ENCODE results near the gene NR1D1. TPM values are rescaled to one million over a fixed set of nuclear protein-coding genes. Genes with fewer than 3 reads are reported as not detected.
A peak's percentile ranks its signal among the peaks of the same experiment; 100 is the strongest.

Gene NR1D1
- total RNA-seq, 1 donor from 2014 or later, result 10.8 TPM

DNA sequence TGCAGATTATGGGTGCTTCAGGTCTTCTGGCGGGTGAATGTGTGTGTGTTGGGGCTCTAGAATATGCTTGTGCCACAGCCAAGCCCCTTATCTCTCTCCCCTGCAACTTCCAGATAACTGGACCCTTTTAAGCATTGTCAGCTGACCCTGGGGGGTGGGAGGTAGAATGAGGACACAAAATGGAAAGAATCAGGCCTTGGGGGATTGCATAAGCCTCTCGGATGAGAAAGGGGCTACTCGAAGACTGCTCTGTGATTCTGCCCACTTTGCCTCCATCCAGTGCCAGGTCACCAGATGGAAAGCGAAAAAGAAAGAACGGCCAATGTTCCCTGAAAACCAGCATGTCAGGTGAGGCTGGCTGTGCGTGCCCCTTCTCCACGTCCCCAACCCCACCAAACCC lies 23.8 kb downstream of the NR1D1 start:
- DNase-seq (ENCODE audit: low read depth), result no peak

DNA sequence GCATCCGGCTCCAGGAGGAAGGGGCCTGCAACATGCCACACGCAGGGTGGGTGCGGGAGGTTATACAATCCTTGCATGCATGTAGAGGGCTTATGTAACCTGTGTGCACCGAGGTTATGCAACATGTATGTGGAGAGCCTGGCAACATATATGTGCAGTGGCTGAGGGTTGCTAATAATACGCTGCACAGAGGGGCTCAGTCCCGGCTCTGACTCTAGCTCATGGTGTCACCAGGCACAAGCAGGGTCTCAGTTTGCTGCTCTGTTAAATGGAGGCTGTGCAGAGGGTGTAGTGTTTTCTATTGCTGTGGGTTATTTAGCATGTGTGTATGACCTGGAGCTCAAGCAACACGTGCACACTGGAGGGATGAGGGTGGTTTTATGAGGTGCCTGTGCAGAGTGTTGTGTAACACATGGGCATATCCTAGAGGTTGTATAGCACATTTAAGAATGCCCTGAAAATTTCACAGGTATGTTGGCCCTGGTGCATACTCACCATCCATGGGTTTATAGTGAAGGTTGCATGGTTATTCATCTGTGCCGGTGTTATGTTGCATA lies 24.4 kb downstream of the NR1D1 start:
- DNase-seq (ENCODE audit: low read depth), result no peak

DNA sequence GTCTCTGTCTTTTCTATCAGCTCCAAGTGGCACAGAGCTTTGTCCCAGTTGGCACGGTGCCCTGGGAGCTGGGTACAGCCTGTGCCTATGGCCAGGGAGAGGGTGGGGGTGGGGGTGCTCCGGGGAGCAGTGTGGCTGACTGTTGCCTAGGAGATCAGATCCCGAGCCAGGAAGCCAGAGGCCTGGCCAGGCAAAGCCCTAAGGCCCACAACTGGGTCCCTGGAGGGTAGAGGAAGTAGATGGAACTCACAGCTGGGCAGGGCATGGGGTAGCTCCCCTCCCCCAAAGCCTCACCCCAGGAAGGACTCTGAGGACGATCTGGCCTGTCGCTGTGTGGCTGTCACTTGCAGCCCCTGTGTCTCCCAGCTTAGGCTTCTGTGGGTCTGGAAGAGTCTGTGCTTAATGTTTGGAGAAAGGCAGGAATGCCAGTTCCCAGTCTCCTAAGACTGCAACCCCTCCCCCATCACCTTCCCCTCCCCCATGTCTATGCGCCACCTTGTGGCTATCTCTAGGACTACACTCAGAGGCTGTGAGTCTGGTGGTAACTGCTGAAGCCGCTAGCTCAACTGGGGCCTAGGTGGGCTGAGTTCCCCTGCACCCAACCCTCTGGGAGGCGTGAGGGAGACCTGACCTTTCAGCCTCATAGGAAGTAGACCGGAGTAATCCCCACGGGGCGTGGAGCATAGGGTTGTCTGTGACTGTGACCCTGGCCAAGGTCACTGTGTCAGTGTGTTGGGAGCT lies 25.0 kb downstream of the NR1D1 start:
- DNase-seq (ENCODE audit: low read depth), result peak; percentile 84

DNA sequence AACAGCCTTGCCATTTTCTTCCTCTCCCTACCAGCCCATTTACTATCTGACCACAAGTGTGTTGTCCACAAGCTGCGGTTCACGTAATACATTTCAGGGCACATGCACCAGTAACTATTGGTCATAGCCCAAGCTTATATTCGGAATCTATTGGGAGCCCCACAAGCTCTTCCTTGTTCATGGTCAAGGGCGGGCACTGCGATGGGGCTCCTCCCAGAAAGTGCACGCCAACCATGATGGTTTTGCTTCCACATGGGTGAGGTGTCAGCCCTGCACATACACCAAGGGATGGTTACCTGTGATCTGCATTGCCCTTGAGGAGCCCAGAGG lies 25.6 kb downstream of the NR1D1 start:
- DNase-seq (ENCODE audit: low read depth), result no peak

DNA sequence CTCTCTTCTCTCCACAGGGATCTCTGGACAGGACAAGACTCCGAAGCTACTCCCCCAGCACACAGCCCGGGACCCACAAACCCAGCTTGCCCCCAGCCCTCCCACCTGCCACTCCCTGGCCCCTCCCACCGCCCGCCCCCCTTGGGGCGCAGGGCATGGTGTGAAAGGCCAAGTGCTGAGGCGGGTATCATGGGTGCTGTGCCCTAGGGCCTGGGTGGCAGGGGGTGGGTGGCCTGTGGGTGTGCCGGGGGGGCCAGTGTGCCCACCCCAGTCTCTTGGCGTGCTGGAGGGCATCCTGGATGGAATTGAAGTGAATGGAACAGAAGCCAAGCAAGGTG lies 26.2 kb downstream of the NR1D1 start:
- no peak for DNase-seq (ENCODE audit: low read depth)

DNA sequence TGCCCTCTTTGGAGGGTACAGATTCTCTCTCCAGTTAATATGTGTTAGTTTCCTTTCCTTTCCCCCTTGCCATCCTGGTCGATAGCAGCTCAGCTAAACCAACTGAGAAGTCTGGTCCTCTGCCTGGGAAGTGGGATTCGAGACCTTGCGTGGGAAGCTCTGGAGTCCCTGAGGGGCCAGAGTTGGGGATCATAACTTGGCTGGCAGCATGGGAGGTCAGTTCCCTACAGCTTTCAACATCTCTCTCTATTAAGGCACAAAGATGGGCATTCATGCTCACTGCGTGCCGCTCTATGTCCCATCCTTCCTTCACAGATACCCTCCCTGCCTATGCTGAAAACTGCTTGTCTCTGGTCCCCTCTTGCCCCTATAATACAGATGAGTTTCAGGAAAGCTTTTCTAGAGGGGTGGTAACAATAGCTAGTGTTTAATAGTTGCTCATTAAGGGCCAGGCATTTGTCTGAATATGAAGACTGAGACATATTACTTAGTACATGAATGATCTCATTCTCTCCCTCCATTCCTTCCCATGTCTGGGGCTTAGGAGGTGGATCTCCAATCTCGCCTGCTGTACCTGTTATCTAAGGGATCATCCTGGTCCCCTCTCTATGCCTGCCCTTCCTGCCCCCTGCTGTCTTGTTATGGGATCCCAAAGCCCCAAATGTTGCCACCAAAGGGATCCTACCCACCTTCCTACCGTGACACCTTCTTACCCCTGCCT lies 26.8 kb downstream of the NR1D1 start:
- DNase-seq (ENCODE audit: low read depth), result no peak

DNA sequence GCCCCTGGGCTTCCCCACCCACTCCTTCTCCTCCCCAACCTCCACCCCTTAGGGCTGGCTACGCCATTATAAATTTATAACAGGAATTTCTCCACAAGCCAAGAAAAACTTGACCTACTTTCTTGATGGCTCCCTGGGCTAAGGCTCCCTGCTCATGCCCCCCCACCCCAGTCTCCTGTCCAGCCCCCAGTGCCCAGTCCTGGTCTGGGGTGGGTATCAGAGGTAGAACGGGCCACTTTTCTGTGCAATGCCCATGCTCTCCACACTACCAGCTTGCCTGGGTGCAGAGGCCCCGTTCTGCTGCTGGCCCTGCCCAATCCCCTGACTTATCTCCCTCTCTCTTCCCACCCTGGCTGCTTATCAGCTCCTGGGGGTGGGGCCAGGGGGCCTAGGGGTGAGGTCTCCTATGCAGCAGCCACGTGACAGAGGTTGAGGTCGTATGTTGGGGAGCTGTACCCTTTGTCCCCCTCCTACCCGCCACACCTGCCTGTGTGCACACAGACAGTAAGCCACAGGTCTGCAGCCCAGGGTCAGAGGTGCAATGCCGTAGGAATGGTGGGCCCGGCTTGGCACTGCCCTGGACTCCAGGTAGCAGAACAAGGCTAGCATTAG lies 27.5 kb downstream of the NR1D1 start:
- DNase-seq (ENCODE audit: low read depth), result no peak

DNA sequence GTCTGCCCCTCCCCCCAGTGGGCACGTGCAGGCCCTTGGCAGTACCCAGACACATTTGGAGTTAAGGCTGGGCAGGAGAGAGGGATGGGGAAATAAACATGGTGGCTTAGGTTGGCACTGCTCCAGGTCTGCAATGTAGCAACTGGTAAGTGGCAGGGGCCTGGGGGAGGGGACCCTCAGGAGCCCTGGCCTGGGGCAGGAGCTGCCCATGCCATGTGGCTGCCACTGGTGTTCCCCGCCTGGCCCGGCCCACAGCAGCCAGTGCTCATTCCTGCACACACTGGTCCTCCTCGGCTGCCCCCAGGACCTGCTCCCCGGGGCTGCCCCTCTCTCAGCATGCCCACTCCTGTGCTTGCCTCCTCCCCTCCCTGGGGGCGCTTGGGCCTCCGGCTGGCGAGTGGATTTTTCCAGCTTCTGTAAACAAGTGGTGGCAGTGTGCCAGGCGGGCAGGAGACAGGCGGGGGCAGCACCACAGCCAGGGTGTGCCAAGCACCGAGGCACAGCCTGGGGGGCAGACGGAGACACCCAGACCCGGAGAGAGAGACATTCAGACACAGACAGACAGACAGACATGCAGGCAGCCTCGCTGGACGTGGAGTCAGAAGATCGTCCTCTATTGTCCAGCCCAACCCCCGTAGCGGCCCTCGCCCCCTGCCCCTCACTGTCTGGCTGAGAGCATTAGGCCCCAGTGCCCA lies 28.2 kb downstream of the NR1D1 start:
- peak; percentile 96 for DNase-seq (ENCODE audit: low read depth)

DNA sequence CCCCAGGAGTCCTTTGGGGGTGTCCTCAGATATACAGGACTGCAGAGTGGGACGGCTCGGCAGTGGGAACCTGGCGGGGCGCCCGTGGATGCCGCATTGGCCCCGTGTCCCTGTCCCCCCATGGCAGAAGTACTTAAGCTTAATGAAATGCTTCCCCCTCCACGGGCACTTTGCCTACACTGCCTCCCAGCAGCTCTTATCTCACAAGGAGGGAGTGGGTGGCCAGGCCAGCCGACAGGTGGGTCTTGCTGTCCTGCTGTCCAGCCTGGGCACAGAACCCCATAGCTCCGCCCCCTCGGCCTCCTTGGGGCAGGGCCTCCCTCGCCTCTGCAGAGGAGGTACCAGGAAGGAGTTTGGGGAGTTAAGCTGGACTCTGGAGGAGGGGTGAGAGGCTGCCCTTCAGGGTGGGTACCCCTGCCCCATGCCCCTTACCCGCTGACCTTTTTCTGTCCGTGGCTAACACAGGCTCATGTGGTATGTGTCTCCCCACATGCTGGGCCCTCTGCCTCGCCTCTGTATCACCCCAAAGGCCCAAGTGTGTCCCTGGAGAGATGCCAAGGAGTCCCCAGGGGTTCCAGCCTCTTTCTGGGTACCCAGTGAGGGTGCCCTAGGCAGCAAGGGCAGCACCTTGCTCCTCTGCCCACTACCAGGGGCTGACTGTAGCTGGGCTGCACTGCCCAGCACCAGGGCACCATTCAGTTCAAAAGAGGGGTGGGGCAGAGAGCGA lies 28.9 kb downstream of the NR1D1 start:
- peak; percentile 92 for DNase-seq (ENCODE audit: low read depth)

DNA sequence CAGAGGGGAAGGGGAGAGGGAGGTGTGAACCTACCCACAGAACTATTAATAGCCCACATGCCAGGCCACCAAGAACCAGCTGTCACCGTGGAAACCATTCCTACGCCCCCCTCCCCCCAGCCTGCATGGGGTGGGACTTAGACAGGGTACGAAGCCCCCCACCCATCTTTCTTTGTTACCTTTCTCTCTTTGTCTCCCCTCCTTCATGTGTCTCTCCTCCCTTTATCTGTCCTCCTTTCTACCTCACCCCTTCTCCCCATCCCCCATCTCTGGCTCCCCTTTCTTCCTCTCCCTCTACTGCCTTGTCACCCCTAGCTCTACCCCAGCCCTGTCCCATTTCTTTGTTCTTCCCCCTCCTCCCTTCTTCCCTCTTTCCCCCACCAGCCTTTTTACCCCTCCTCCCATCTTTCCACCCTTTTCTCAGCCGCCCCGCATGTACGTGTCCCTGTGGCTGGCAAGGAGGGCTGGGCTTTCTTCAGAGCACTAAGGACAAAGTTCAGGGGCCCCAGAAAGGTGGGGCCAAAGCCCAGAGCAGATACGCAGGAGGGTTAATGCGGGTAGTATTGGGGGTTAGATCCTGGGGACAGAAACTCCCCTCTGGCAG lies 29.6 kb downstream of the NR1D1 start:
- DNase-seq (ENCODE audit: low read depth), result peak; percentile 80

DNA sequence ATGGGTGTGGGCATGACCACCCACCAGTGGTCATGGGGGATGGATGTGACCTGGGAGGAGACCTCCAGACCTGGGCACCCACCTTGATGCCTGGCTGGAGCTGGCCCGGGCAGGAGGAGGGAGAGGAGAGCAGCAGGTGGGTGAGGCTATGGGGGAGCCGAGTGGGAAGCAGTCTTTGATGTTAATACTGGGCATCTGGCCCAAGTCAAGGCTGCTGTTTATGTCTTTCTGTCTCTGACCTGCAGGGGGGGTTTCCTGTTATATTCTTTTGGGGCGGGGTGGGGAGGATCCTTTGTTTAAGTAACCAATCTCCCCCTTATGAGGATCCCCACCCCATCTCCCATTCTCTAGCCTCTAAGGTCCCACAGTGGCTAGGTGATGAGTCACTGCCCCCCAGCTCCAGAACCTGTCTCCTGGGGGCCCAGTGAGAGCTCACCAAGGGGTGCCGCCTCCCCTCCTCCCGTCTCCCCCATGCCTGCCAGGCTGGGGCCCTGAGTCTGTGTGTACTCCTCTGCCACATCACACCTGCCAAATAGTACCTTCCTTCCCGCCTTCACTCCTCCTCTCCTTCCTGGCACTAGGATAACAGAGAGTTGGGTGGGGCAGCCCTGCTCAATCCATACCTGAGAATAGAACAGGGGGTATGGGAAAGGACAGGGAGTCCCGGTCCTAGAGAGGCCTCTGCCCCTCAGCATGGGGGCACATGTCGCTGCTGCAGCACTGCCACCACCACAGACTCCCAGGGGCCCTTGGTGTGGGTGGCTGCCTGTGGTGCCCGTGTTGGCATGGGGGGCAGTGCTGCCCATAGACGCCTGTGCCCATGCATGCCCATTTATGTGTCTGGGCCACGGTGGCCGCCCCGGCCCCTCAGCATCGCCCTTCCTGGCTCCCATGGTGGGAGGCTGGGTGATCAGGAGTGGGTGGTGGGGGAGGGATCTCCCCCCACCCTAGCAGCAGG lies 30.4 kb downstream of the NR1D1 start:
- DNase-seq (ENCODE audit: low read depth), result peak; percentile 85

DNA sequence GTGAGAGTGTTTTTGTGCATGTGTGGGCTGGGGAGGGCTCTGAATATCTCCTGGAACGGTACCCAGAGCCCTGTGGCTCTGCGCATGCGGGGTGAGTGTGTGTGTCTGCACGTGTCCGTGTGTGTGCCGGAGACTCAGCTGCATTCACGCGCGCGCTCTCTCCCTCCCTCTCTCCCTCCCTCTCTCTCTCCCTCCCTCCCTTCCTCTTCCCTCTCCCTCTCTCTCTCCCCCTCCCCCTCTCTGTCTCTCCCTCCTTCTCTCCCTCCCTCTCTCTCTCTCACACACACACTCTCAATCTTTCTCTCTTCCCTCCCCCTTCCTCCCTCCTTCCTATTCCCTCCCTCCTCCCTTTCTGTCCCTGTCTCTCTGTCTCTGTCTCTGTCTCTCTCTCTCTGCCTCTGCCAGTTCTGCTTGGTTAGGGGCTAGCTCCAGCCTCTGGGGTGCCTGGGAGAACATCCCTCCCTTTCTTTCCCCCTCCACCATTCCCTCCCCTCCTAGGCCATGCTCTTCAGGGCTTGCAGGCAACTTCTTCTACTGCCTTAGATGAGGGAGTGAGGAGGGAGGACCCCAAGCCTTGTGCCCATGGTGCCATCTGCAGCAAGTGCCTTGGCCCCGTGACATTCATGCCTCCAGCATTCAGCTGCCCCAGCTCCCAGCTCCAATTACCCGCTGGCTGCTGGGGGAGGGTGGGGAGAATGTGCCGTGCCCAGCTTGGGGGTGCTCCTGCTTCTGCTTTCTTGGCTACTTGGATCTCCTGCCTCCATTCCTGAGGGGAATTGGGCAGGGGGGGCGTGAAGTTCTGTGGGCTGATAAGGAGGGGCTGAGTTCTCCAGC lies 31.3 kb downstream of the NR1D1 start:
- peak; percentile 95 for DNase-seq (ENCODE audit: low read depth)

DNA sequence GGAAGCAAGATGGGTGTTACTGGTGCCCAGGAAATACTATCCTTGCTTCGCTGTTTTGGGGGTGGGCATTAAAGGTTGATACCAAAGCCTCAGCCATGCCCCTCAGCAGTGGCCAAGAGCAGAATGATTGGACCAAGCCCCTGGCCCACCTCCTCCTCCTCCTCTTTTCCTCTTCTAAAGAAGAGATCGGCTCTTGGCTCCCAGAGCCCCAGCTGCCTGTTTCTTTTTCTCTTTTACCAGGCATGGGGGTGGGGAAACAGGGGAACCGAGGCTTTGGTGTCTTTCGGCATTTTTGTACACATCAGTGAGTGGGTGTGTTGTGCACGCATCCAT lies 31.8 kb downstream of the NR1D1 start:
- DNase-seq (ENCODE audit: low read depth), result no peak

DNA sequence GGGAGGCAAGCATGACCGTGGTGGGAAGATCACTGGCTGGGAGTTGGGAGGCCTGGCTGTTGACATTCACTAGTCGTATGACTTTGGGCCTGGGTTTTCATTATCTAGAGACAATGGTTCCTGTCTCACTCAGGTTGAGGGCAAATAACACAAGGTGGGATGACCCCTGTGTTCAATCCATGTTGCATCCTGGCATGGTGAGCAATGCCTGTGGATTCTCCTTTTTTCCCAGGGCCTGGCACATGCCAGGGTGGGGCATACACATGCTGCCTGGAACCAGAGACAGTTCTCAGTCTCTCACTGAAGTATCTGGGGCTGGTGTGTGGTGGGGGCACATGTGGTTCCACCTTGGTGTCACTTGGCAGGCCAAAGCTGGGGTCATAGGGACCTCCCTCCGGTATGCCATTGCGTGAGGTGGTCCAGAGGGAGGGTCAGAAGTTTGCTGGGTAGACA lies 32.2 kb downstream of the NR1D1 start:
- DNase-seq (ENCODE audit: low read depth), result peak; percentile 78

DNA sequence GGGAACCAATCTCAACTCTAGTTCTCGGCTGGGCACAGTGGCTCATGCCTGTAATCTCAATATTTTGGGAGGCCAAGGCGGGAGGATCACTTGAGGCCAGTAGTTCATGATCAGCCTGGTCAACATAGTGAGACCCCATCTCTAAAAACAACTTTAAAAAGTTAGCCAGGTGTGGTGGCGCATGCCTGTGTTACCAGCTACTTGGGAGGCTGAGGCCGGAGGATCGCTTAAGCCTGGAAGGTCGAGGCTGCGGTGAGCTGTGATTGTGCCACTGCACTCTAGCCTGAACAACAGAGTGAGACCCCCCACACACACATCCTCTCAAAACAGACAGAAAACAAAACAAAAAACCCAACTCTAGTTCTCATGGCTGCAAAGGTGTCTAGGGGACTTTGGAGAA lies 32.7 kb downstream of the NR1D1 start:
- DNase-seq (ENCODE audit: low read depth), result no peak

DNA sequence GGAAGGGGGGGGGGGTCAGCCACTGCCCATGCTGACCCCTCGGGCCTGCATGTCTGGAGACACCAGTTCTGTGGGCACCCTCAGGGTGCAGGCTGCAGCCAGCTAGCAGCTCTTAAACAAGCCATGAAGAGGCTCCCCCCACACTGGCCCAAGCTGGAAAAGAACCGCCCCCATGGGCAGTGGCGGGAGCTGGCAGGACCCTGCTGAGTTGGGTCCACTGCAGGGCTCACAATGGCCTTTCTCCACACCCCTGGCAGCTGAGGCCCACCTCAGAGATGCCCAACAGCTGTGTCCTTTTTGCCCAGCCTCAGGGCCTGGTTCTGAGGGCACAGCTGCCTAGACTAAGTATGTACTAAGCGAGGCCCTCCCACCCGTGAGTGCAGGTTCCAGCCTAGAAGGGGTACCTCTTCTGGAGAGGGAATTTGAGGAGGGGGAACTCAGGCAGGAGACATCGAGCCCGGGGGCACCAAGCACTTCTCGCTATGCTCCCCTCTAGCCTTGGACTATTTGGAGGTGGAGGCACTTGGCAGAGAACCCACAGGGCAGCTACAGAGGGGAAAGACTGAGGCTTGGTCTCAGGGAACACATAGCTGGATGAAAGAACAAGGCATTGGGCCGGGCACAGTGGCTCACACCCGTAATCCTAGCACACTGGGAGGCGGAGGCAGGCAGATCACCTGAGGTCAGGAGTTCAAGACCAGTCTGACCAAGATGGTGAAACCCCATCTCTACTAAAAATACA lies 34.4 kb downstream of the NR1D1 start:
- DNase-seq (ENCODE audit: low read depth), result peak; percentile 70

DNA sequence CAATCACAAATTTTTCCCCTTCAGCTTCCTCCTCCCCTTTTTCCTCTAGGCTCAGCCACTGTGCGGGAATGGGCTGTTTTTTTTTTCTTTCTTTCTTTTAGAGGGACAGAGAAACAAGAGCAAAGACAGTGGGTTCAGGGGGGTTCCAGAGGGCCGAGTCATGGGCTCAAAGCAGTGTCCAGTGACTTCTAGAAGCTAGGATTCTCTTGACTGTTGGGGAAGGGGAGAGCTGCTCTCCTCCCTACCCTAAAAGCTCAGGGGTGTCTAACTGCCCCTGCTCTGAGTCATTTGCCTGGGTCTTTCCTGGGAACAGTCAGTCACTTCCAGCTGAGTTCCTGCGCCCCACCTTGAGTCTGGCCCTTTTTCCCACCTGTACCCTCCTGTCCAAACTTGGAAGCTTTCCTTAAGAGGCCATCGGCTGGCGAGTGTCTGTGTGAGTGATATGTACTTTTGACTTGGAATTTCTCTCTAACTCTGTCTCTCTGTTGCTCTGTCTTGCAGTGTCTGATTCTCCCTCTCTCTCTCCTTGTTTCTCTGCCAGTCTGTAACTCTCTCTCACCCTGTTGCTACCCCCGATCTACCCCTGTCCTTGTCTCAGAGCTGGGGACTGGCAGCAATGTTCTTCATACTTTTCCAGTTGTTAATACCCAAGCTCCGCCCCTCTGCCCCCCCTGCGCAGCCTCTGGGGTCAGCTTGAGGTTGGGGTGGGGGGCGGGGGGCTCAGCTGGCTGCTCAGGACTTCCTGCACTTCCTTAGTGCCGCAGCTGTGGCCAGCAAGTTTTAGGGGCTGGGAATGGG lies 35.2 kb downstream of the NR1D1 start:
- peak; percentile 60 for DNase-seq (ENCODE audit: low read depth)

Measured in myocyte (in vitro differentiated cells).